ENCODE results near the gene FAM168A.

- no peak for TF ChIP-seq POLR2A (IDR thresholded peaks at IDR 0.05)
- TF ChIP-seq, protein P1, sequence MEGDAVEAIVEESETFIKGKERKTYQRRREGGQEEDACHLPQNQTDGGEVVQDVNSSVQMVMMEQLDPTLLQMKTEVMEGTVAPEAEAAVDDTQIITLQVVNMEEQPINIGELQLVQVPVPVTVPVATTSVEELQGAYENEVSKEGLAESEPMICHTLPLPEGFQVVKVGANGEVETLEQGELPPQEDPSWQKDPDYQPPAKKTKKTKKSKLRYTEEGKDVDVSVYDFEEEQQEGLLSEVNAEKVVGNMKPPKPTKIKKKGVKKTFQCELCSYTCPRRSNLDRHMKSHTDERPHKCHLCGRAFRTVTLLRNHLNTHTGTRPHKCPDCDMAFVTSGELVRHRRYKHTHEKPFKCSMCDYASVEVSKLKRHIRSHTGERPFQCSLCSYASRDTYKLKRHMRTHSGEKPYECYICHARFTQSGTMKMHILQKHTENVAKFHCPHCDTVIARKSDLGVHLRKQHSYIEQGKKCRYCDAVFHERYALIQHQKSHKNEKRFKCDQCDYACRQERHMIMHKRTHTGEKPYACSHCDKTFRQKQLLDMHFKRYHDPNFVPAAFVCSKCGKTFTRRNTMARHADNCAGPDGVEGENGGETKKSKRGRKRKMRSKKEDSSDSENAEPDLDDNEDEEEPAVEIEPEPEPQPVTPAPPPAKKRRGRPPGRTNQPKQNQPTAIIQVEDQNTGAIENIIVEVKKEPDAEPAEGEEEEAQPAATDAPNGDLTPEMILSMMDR (IDR thresholded peaks at IDR 0.05) = no peak
Measured at GRCh38 chr11:73524774-73525173, 73.1 kb downstream of the FAM168A start.
